Measurements from ENCODE around the gene RAB28.

RAB28 gene

GRCh38 chr4:13367691-13368090, 116.4 kb downstream of the RAB28 start:
- DNase-seq = no peak

DNA sequence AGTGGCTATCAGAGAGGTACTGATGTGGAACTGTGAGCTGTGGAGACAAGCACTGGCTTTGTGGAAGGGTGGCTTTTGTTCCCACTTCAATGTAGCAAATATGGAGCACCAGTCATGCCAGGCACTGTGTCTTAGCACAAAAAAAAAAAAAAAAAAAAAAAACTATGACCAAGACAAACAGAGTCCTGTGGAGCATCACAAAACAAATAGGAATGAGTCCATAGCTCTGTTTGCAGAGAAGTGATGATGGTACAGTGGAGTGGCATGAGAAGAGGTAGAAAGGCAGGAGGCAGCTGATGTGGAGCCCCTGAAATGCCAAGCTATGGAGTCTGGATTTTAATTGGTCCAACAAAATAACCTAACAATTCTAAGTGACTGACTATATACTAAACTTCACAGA, 116.9 kb downstream of the RAB28 start:
- DNase-seq = no peak

GRCh38 chr4:13365195-13365594, 118.9 kb downstream of the RAB28 start:
- no peak for DNase-seq

GRCh38 chr4:13364653-13365052, 119.5 kb downstream of the RAB28 start:
- no peak for DNase-seq

DNA sequence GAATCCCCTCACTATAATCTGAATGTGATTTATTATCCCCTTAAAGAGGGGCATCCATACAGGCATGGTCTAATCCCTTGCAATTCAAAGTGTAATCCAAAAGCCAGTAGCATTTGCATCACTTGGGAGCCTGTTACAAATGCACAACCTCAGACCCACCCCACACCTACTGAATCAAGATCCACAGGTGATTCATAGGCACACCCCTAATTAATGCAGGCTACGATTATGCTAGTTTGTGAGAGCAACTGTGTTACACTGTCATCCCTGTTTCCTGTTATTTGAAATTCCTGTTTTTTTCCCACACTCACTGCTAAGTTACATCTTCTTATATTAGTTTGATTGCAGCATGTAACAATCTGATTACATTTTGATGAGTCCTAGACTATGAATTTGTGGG, 120.0 kb downstream of the RAB28 start:
- no peak for DNase-seq

DNA sequence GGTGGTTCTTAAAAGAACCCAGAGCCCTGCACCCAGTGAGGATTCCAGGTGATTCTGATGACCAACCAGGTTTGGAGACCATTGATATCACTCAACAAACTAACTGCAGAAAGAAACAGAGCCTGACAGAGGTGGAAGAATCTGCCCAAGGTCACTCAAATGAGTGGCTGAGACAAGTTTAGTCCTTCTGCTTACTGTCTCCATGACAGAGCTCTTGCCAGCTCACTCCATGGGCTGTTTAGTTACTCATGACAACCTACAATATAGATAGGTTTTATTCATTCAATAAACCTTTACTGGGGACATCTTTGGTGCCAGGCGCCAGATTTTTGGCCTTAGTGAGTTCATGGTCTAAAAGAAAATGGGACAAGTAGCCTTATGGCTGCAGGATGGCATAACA, 124.3 kb downstream of the RAB28 start:
- no peak for DNase-seq

DNA sequence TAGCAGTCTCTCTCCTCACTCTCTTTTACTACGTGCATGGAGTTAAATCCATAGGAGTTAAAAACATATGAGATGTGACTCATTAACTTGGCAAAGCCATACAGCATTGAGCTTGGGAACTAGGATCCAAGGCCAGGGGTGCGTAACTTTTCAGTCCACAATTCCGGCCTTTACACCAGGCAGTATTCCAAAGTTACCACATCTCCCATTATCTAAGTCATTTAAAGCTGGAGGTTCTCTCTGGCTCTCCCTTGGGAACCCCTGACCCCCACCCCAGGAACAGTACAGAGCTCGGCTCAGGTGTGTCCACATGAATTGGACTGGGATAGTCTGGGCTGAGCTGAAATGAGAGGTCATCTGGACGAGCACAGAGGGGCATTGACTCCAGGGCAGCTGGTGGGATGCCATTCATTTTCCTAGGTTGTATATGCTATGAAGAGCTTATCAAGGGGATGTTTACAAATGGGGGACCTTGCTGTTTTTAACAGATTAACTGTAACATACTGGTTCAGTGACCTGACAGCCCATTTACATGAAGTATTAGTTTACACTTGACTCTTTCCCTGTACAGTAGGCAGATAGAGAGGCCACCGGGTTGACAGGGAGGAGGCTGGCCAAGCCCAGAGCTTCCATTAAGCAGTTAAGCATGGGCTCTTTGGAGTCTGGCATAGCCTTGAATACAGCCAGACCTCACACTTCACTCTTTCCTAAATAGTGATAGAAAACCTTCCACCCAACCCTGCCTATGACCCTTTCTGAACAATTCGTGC, 128.8 kb downstream of the RAB28 start:
- no peak for DNase-seq

GRCh38 chr4:13349096-13349495, 135.0 kb downstream of the RAB28 start:
- DNase-seq = no peak

- DNase-seq = no peak
Observed at GRCh38 chr4:13348216-13348615, 135.9 kb downstream of the RAB28 start.

DNA sequence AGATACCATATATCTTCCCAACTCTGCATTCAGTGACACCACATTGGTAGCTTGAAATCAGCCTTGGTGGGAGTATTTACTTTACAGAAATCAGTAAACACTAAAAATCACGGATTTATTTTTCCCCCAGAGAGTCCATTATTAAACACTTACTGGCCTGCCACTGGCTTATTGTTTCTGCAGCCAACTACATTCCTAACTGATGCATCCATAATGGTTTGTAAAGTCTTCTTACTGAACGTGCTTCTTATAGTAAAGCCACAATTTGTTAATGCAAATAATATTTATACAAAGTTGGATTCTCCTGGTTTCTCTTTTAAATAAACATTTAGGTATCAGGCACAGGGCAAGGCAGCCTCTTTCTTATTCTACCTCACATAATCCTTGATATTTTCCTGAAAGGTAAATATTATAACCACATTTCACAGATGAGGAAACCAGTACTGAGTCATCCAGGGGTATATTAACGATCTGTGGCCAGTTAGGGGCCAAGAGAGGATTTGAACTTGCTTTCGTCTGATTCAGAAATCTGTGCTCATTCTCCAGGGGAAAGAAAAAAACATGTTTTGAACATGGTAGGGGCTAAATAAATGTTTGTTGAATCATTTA, 136.5 kb downstream of the RAB28 start:
- DNase-seq = no peak

DNA sequence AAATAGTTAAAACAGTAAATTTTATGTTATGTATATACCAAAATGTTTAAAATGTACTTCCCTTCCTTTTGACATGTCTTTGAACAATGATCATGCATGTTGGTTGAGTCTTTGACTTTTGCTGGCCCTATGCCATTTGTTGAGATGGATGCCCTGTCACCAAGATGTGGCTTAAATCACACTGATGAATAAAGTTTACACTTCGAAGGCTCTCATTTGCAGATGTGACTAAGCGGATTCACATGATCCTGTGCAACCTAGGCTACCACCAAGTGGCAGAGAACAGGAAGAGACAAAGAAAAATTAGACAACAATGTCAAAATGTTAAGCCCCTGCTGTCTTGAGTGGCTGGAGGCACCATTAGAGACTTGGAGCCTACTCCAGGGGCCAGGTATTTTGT, 139.9 kb downstream of the RAB28 start:
- no peak for DNase-seq

GRCh38 chr4:13340672-13341071, 143.5 kb downstream of the RAB28 start:
- DNase-seq = no peak

GRCh38 chr4:13331827-13332226, 152.3 kb downstream of the RAB28 start:
- DNase-seq = no peak

DNA sequence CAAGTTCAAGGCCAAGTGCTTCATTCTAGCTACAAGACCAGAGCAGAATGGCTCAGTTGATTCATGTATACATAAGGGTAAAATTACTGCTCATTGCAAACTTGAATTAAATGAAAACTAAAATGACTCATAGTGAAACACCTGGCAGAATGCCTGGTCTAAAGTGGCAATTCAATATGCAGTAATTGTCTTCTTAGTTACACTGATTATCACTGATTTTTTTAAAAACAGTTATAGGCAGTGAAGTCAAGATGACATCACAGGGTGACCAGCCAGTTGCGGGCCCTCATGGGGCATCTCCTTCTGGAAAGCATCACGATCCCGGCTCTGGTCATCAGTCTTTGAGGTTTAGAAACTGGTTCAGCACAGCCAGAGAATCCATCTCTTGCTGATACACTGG, 154.2 kb downstream of the RAB28 start:
- DNase-seq = no peak

- DNase-seq = no peak
Observed at GRCh38 chr4:13329340-13329850, 154.7 kb downstream of the RAB28 start.

DNA sequence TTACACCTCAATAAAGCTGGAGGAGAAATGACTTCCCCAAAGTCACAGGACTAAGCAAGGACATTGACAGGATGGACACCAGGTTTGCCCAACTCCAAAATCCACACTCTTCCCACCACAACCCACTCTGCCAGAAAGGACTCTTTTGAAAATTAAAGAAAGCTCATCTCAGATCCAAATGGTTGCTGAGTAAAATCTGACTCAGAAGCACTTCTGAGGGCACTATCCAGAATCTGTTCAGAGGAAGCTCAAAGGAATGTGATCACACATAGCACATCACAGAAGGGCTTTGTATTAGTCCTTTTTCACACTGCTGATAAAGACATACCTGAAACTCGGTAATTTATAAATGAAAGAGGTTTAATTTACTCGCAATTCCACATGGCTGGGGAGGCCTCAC, 155.5 kb downstream of the RAB28 start:
- no peak for DNase-seq

DNA sequence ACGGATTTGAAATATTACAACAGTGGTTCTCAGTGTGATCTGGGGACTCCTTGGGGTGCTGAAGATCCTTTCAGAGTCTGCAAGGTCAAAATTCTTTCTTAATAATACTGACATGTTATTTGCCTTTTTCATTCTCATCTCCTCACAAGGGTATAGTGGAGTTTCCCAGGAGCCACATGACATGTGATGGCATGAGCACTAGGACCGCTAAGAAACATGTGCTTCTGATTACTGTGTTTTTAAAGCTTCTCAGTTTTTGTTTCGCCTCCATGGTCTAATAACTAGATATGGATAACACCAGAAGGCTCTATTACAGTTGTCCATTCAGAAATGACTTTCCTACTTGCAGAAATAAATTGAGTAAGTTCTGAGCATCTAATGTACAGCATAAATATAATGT, 156.1 kb downstream of the RAB28 start:
- no peak for DNase-seq

DNA sequence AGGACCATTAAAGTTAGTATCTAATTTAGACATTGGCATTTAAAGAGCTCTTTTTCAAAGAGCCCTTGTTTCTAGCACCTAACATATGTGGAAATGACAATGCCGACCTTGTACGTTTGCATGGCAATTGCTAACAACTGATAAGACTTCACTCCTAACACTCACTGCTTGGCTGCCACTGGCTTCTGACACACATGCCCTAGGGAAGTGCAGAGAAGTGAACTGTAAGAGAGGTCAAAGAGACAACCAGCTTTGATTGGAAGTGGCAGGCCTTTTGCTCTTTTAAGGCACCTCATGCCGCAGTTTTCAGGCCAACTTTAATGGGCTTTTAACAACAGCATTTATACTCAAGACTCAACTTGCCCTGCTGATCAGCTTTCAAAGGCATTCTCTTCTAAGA, 158.4 kb downstream of the RAB28 start:
- DNase-seq = no peak

- DNase-seq = no peak
Observed at GRCh38 chr4:13323921-13324320, 160.2 kb downstream of the RAB28 start.

DNA sequence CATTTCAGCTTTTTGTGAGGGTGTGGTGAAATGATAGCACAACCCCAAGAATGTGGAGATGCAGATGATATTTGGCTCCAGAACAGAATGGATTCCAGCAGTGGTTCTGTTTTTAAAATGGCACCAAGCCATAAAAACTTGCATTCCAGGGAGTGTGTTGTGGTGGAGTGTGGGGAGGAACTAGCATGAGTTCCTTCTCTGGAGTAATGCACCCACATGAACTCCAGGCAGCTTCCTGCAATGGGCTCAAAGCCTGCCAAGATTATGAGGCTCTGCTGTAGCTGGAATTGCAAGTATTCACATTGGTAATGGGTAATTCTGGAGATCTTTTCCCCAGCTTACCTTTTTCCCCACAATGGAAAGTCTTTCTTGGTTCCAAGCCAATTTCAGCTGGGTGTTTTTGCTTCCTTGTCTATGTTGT, 161.4 kb downstream of the RAB28 start:
- DNase-seq = no peak
